Measurements from ENCODE around the gene TRAPPC8. TPM values are rescaled to one million over a fixed set of nuclear protein-coding genes. Genes with fewer than 3 reads are reported as not detected.
"Not testable (repeated sequence)": the region's sequence is repeated elsewhere in the genome, so short reads cannot be mapped to it uniquely, and the experiment has no call there.

The TRAPPC8 gene
- total and polyA plus RNA-seq, 5 experiments from 2014 or later = 13.2 to 62.7 (median 18.6) TPM

- no peak for ATAC-seq
- no peaks in the 10 kb centered on the region for H3K9me3 Mint-ChIP-seq
- no peaks in the 10 kb centered on the region for H3K36me3 Mint-ChIP-seq
- H3K27me3 Mint-ChIP-seq = peaks cover 0 to 1% (median 0%) of the 10 kb centered on the region in 5 donors
- POLR2A ChIA-PET = no interaction called here
- DNase-seq = no peak
- H3K4me3 Mint-ChIP-seq = no peak overlapping the region
- no peak overlapping the region for H3K27ac Mint-ChIP-seq
- H3K4me1 Mint-ChIP-seq = no peaks in the 10 kb centered on the region
Measured at GRCh38 chr18:31965316-31965970, 22.5 kb upstream of the TRAPPC8 start.

- H3K36me3 Mint-ChIP-seq = no peaks in the 10 kb centered on the region
- POLR2A ChIA-PET = no interaction called here
- no peak for ATAC-seq
Measured at GRCh38 chr18:31957728-31958127, 14.8 kb upstream of the TRAPPC8 start.

GRCh38 chr18:31954349-31954748 is 11.4 kb upstream of the TRAPPC8 start:
- no peak overlapping the region for H3K27ac Mint-ChIP-seq
- POLR2A ChIA-PET = interaction anchor here (1.6 kb wide), 1 partner anchor 11 kb away, joined by 5 read pairs; the partner anchor contains the start of gene TRAPPC8
- H3K4me3 Mint-ChIP-seq = no peak overlapping the region
- H3K36me3 Mint-ChIP-seq = no peaks in the 10 kb centered on the region
- DNase-seq = no peak
- no peak for ATAC-seq
- peaks cover 0 to 4% (median 0%) of the 10 kb centered on the region in 5 donors for H3K27me3 Mint-ChIP-seq
- peaks cover 0 to 2% (median 0%) of the 10 kb centered on the region in 9 donors for H3K9me3 Mint-ChIP-seq
- peaks cover 0 to 2% (median 0%) of the 10 kb centered on the region in 4 donors for H3K4me1 Mint-ChIP-seq

More at GRCh38 chr18:31957728-31958127, 14.8 kb upstream of the TRAPPC8 start:
- H3K4me1 Mint-ChIP-seq = peaks cover 0 to 2% (median 0%) of the 10 kb centered on the region in 4 donors
- no peaks in the 10 kb centered on the region for H3K27me3 Mint-ChIP-seq
- no peak overlapping the region for H3K4me3 Mint-ChIP-seq
- peaks cover 0 to 2% (median 0%) of the 10 kb centered on the region in 9 donors for H3K9me3 Mint-ChIP-seq
- DNase-seq = no peak
- H3K27ac Mint-ChIP-seq = peak overlapping the region in 1 of 10 donors; percentile 60

GRCh38 chr18:31953699-31954098 is 10.8 kb upstream of the TRAPPC8 start:
- DNase-seq, H3K27me3 Mint-ChIP-seq, POLR2A ChIA-PET: not testable (repeated sequence)

GRCh38 chr18:31952223-31952622 is 9.3 kb upstream of the TRAPPC8 start:
- ATAC-seq (no peak), DNase-seq (no peak)
- peaks cover 0 to 4% (median 0%) of the 10 kb centered on the region in 5 donors for H3K27me3 Mint-ChIP-seq
- peaks cover 0 to 2% (median 0%) of the 10 kb centered on the region in 4 donors for H3K4me1 Mint-ChIP-seq
- no peaks in the 10 kb centered on the region for H3K36me3 Mint-ChIP-seq
- POLR2A ChIA-PET = interaction anchor here (1.4 kb wide), 1 partner anchor 9 kb away, joined by 4 read pairs; the partner anchor contains the start of gene TRAPPC8
- H3K27ac Mint-ChIP-seq = peak overlapping the region in 1 of 10 donors; percentile 0
- no peaks in the 10 kb centered on the region for H3K9me3 Mint-ChIP-seq
- no peak overlapping the region for H3K4me3 Mint-ChIP-seq

More at GRCh38 chr18:31953699-31954098, 10.8 kb upstream of the TRAPPC8 start:
- H3K27ac Mint-ChIP-seq, H3K4me1 Mint-ChIP-seq, H3K4me3 Mint-ChIP-seq, H3K36me3 Mint-ChIP-seq, H3K9me3 Mint-ChIP-seq, ATAC-seq: not testable (repeated sequence)

GRCh38 chr18:31950583-31950982 is 7.7 kb upstream of the TRAPPC8 start:
- ATAC-seq = no peak
- Mint-ChIP-seq H3K4me1 (peaks cover 0 to under 1% (median 0%) of the 10 kb centered on the region in 4 donors), H3K36me3 (no peaks in the 10 kb centered on the region), H3K4me3 (no peak overlapping the region), H3K27me3 (peaks cover 0 to 4% (median 0%) of the 10 kb centered on the region in 5 donors), H3K27ac (peak overlapping the region in 1 of 10 donors; percentile 7), H3K9me3 (no peaks in the 10 kb centered on the region)
- no peak for DNase-seq
- POLR2A ChIA-PET = no interaction called here

- H3K27me3 Mint-ChIP-seq, H3K9me3 Mint-ChIP-seq, POLR2A ChIA-PET: not testable (repeated sequence)
Measured at GRCh38 chr18:31948349-31948748, 5.4 kb upstream of the TRAPPC8 start.

GRCh38 chr18:31946305-31947046 is 3.5 kb upstream of the TRAPPC8 start:
- H3K27me3 Mint-ChIP-seq = no peaks in the 10 kb centered on the region
- H3K9me3 Mint-ChIP-seq = no peaks in the 10 kb centered on the region
- ATAC-seq (no peak), DNase-seq (no peak)
- POLR2A ChIA-PET = interaction anchor here (0.6 kb wide), 1 partner anchor 72 kb away, joined by 5 read pairs; the partner anchor contains the start of gene RNF125
- H3K27ac Mint-ChIP-seq = peak overlapping the region in 4 of 10 donors; percentile 19 to 63 (median 54)
- H3K4me1 Mint-ChIP-seq = peaks cover 13 to 29% (median 23%) of the 10 kb centered on the region in 4 donors
- no peak overlapping the region for H3K4me3 Mint-ChIP-seq
- peaks cover 0 to 1% (median 0%) of the 10 kb centered on the region in 3 donors for H3K36me3 Mint-ChIP-seq

More at GRCh38 chr18:31948349-31948748, 5.4 kb upstream of the TRAPPC8 start:
- not testable (repeated sequence) for H3K36me3 Mint-ChIP-seq, DNase-seq, ATAC-seq, H3K4me3 Mint-ChIP-seq
- H3K27ac Mint-ChIP-seq = peak overlapping the region in 2 of 10 donors; percentile 40 to 71
- H3K4me1 Mint-ChIP-seq = peaks cover 11 to 20% (median 16%) of the 10 kb centered on the region in 4 donors

GRCh38 chr18:31943878-31944816 is 1.2 kb upstream of the TRAPPC8 start:
- Mint-ChIP-seq H3K4me1 (peaks cover 22 to 47% (median 39%) of the 10 kb centered on the region in 4 donors), H3K27me3 (no peaks in the 10 kb centered on the region), H3K36me3 (peaks cover 0 to 6% (median 0%) of the 10 kb centered on the region in 3 donors), H3K4me3 (peak overlapping the region; percentile 93 to 100 (median 98)), H3K27ac (peak overlapping the region; percentile 96 to 100 (median 100)), H3K9me3 (no peaks in the 10 kb centered on the region)
- ATAC-seq (no peak), DNase-seq (peak in 2 of 10 donors; percentile 8 to 13)
- POLR2A ChIA-PET = interaction anchor here (0.9 to 5.1 kb wide), 4 partner anchors 71 to 148 kb away, joined by 3 to 123 read pairs (median 25); partner anchors contain the start of genes RNF125 and RNF138

GRCh38 chr18:31942291-31942998 is 483 bp downstream of the TRAPPC8 start:
- peak; percentile 54 to 66 for ATAC-seq
- H3K4me3 Mint-ChIP-seq = peak overlapping the region; percentile 93 to 100 (median 98)
- peaks cover 0 to 12% (median 0%) of the 10 kb centered on the region in 3 donors for H3K36me3 Mint-ChIP-seq
- H3K9me3 Mint-ChIP-seq = no peaks in the 10 kb centered on the region
- peak in 3 of 10 donors; percentile 2 to 26 (median 12) for DNase-seq
- peaks cover 28 to 55% (median 47%) of the 10 kb centered on the region in 4 donors for H3K4me1 Mint-ChIP-seq
- POLR2A ChIA-PET = interaction anchor here (0.6 to 5.1 kb wide), 16 partner anchors 9 to 150 kb away, joined by 3 to 123 read pairs (median 4); partner anchors contain the start of genes RNF125 and RNF138
- H3K27me3 Mint-ChIP-seq = no peaks in the 10 kb centered on the region
- H3K27ac Mint-ChIP-seq = peak overlapping the region; percentile 96 to 100 (median 100)

Measured in naive thymus-derived CD8-positive, alpha-beta T cell (primary cell).